M059J (cell line): ENCODE results near the gene ATG101. TPM values are rescaled to one million over a fixed set of nuclear protein-coding genes. Genes with fewer than 3 reads are reported as not detected.

ENCODE experiments used
- DNase-seq: peaks from one replicate; pipeline ENCODE4 v3.0.0-alpha.2; 2012; ENCODE audit warnings: low read depth
- total RNA-seq: library from RNA; depleted of rRNA; stranded (reverse); fragments of >200 nt; shearing (Covaris generic); gene quantifications from 2 replicates; pipeline ENCODE4 v1.2.3, GENCODE V29; 2014

Gene ATG101
- total RNA-seq, 1 experiment from 2014 or later, result 62.0 TPM

GRCh38 chr12:52057638-52058576 is 11.9 kb upstream of the ATG101 start:
- DNase-seq, result no peak

- DNase-seq, result no peak
Measured at GRCh38 chr12:52058631-52059361, 11.0 kb upstream of the ATG101 start.

GRCh38 chr12:52059582-52060497 is 9.9 kb upstream of the ATG101 start:
- no peak for DNase-seq

GRCh38 chr12:52060498-52061177 is 9.1 kb upstream of the ATG101 start:
- DNase-seq, result no peak

- DNase-seq, result no peak
Measured at GRCh38 chr12:52061470-52062166, 8.2 kb upstream of the ATG101 start.

GRCh38 chr12:52062167-52063081 is 7.4 kb upstream of the ATG101 start:
- no peak for DNase-seq

GRCh38 chr12:52063082-52063924 is 6.5 kb upstream of the ATG101 start:
- no peak for DNase-seq

- DNase-seq, result peak; percentile 80
Measured at GRCh38 chr12:52063981-52064649, 5.7 kb upstream of the ATG101 start.

GRCh38 chr12:52066346-52067080 is 3.3 kb upstream of the ATG101 start:
- DNase-seq, result no peak

- no peak for DNase-seq
Measured at GRCh38 chr12:52067081-52067374, 2.8 kb upstream of the ATG101 start.

- no peak for DNase-seq
Measured at GRCh38 chr12:52070185-52070925, 577 bp downstream of the ATG101 start.

GRCh38 chr12:52073531-52074381 is 4.0 kb downstream of the ATG101 start:
- peak; percentile 86 for DNase-seq

GRCh38 chr12:52074971-52075724 is 5.4 kb downstream of the ATG101 start:
- peak; percentile 53 for DNase-seq

- no peak for DNase-seq
Measured at GRCh38 chr12:52076811-52077210, 7.0 kb downstream of the ATG101 start.

- DNase-seq, result no peak
Measured at GRCh38 chr12:52078276-52078675, 8.5 kb downstream of the ATG101 start.
